ENCODE data around the gene MPPE1.

- TF ChIP-seq POLR2AphosphoS5 (IDR thresholded peaks at IDR 0.05; ENCODE audit: low read depth, low read length) = no peak
- TF ChIP-seq POLR2A (IDR thresholded peaks at IDR 0.05; ENCODE audit: low read depth, low read length) = no peak
- no peak for TF ChIP-seq POU2F2 (IDR thresholded peaks at IDR 0.05; ENCODE audit: low read depth, low read length)
Measured at GRCh38 chr18:11849841-11850634, 58.1 kb downstream of the MPPE1 start.

Measured in GM12891 (cell line).